K562 (cell line): ENCODE results near the gene LTBR. TPM values are rescaled to one million over a fixed set of nuclear protein-coding genes. Genes with fewer than 3 reads are reported as not detected.

Source experiments
- CBFB ChIP-seq: sonication (generic); formaldehyde crosslinking; IDR thresholded peaks from 2 replicates; pipeline ENCODE4 v1.4.0; 2020; ENCODE audit warnings: mild to moderate bottlenecking, missing genetic modification reagents
- EGR1 ChIP-seq: fragments of 450-650 bp; conservative IDR thresholded peaks from 2 replicates; pipeline ENCODE4 v1.6.1; 2017; ENCODE audit warnings: mild to moderate bottlenecking
- GABPA ChIP-seq: fragments of 200-800 bp; sonication (Bioruptor generic); conservative IDR thresholded peaks from 2 replicates; pipeline ENCODE4 v1.6.1; 2016; ENCODE audit warnings: low read depth, missing genetic modification characterization, missing compliant biosample characterization
- HDAC8 ChIP-seq: fragments of 450-650 bp; IDR thresholded peaks from 2 replicates; pipeline ENCODE4 v1.6.1; 2016; ENCODE audit warnings: mild to moderate bottlenecking, missing genetic modification characterization, moderate library complexity, missing compliant biosample characterization
- HNRNPL ChIP-seq: fragments of 200-400 bp; formaldehyde crosslinking; IDR thresholded peaks from 2 replicates; pipeline ENCODE4 v1.6.1; 2017; ENCODE audit warnings: low read depth, mild to moderate bottlenecking, low read length
- LCOR ChIP-seq: sonication (generic); formaldehyde crosslinking; IDR thresholded peaks from 2 replicates; pipeline ENCODE4 v1.8.0; 2022; ENCODE audit warnings: mild to moderate bottlenecking, missing genetic modification reagents
- MEIS2 ChIP-seq: fragments of 450-650 bp; IDR thresholded peaks from 2 replicates; pipeline ENCODE4 v1.6.1; 2014; ENCODE audit warnings: mild to moderate bottlenecking; ENCODE audit not compliant: partially characterized antibody
- PTTG1 ChIP-seq: fragments of 450-650 bp; IDR thresholded peaks from 2 replicates; pipeline ENCODE4 v1.6.1; 2016; ENCODE audit warnings: low read depth, mild to moderate bottlenecking, missing genetic modification characterization, missing compliant biosample characterization
- RBM15 ChIP-seq: fragments of 200-400 bp; formaldehyde crosslinking; IDR thresholded peaks from 2 replicates; pipeline ENCODE4 v1.6.1; 2018; ENCODE audit warnings: mild to moderate bottlenecking, low read length, moderate library complexity; ENCODE audit not compliant: insufficient read depth
- RHOXF2B ChIP-seq: fragments of 250-450 bp; sonication (Bioruptor Pico); conservative IDR thresholded peaks from 2 replicates; pipeline ENCODE4 v1.5.1; 2021
- RUNX1 ChIP-seq: sonication (generic); IDR thresholded peaks from 2 replicates; pipeline ENCODE4 v1.6.1; 2016; ENCODE audit warnings: antibody characterized with exemption, low read depth
- SIN3A ChIP-seq, 2 experiments: fragments of 150-350 bp in 1 of 2; IDR thresholded peaks; 2 replicates each; pipeline ENCODE4 v1.6.1; 2011 to 2016; ENCODE audit warnings: borderline replicate concordance in 2 of 2, low read depth in 2 of 2, low read length in 2 of 2, mild to moderate bottlenecking in 2 of 2, moderate library complexity in 2 of 2; ENCODE audit not compliant: control insufficient read depth in 1 of 2
- SIRT6 ChIP-seq: IDR thresholded peaks from one replicate; pipeline ENCODE4 v1.6.1; 2012; ENCODE audit warnings: low read depth, mild to moderate bottlenecking, control low read depth, inconsistent platforms, low read length, moderate library complexity
- TAF7 ChIP-seq: fragments of 450-650 bp; IDR thresholded peaks from 2 replicates; pipeline ENCODE4 v1.6.1; 2016; ENCODE audit warnings: missing genetic modification characterization, missing compliant biosample characterization
- TAF9B ChIP-seq: fragments of 450-650 bp; IDR thresholded peaks from 2 replicates; pipeline ENCODE4 v1.6.1; 2018; ENCODE audit warnings: mild to moderate bottlenecking; ENCODE audit not compliant: partially characterized antibody
- U2AF1 ChIP-seq: fragments of 200-400 bp; formaldehyde crosslinking; optimal IDR thresholded peaks from 2 replicates; pipeline ENCODE3; 2017; ENCODE audit warnings: mild to moderate bottlenecking, low read depth, low read length, moderate library complexity
- U2AF2 ChIP-seq: fragments of 200-400 bp; formaldehyde crosslinking; optimal IDR thresholded peaks from 2 replicates; pipeline ENCODE3; 2017; ENCODE audit warnings: low read depth, mild to moderate bottlenecking, low read length
- ZNF133 ChIP-seq: fragments of 250-450 bp; sonication (Bioruptor Pico); IDR thresholded peaks from 2 replicates; pipeline ENCODE4 v1.4.0; 2020; ENCODE audit warnings: mild to moderate bottlenecking
- ZNF57 ChIP-seq: fragments of 450-650 bp; formaldehyde crosslinking; IDR thresholded peaks from 2 replicates; pipeline ENCODE4 v1.4.0; 2020; ENCODE audit warnings: mild to moderate bottlenecking, moderate library complexity
- ZNF707 ChIP-seq: fragments of 250-450 bp; sonication (Bioruptor Pico); conservative IDR thresholded peaks from 2 replicates; pipeline ENCODE4 v1.8.0; 2022; ENCODE audit warnings: inconsistent platforms, mild to moderate bottlenecking, moderate library complexity
- polyA plus RNA-seq, 8 experiments: library from polyadenylated mRNA; depleted of rRNA in 4 of 8; stranded (reverse) in 5 of 8; unstranded in 3 of 8; fragments of >200 nt; fragmentation: Nextera tagmentation in 2 of 8; fragmentation: Illumina TruSeq in 1 of 8; extraction: Ambion mirVana in 2 of 8; extraction: Trizol in 1 of 8; gene quantifications; 2 replicates each; pipeline versions ENCODE4 v1.2.1 to v1.2.3, GENCODE V29; 2011 to 2014; ENCODE audit warnings: inconsistent platforms in 1 of 8, missing spikeins in 1 of 8
- total RNA-seq, 7 experiments: library from RNA; depleted of rRNA in 6 of 7; stranded (reverse); fragments of >200 nt in 6 of 7; fragmentation: Illumina TruSeq in 2 of 7; extraction: Trizol in 2 of 7; gene quantifications; 2 replicates each; pipeline versions ENCODE4 v1.2.1 to v1.2.3, GENCODE V29; 2011 to 2021; ENCODE audit warnings: low replicate concordance in 1 of 7
- TF ChIP-seq, protein P1 (sequence below): fragments of 250-450 bp; sonication (Bioruptor Pico); IDR thresholded peaks from 2 replicates; pipeline ENCODE4 v1.9.0; 2021; ENCODE audit warnings: mild to moderate bottlenecking
- TF ChIP-seq, protein P2 (sequence below): fragments of 250-450 bp; sonication (Bioruptor Pico); IDR thresholded peaks from 2 replicates; pipeline ENCODE4 v1.8.0; 2021; ENCODE audit warnings: moderate library complexity, mild to moderate bottlenecking, inconsistent platforms
- TF ChIP-seq, protein P3 (sequence below): fragments of 250-450 bp; sonication (Bioruptor Pico); IDR thresholded peaks from 2 replicates; pipeline ENCODE4 v1.5.1; 2021; ENCODE audit warnings: mild to moderate bottlenecking
- TF ChIP-seq, protein P4 (sequence below): sonication (generic); formaldehyde crosslinking; IDR thresholded peaks from 2 replicates; pipeline ENCODE4 v1.8.1; 2023; ENCODE audit warnings: mild to moderate bottlenecking, missing genetic modification reagents, moderate library complexity

LTBR gene
- total and polyA plus RNA-seq, 9 of the 15 experiments (the other 6 are each of a cell fraction or from before 2014, with no cell fraction given) = 0.96 to 69.0 (median 35.3) TPM

DNA sequence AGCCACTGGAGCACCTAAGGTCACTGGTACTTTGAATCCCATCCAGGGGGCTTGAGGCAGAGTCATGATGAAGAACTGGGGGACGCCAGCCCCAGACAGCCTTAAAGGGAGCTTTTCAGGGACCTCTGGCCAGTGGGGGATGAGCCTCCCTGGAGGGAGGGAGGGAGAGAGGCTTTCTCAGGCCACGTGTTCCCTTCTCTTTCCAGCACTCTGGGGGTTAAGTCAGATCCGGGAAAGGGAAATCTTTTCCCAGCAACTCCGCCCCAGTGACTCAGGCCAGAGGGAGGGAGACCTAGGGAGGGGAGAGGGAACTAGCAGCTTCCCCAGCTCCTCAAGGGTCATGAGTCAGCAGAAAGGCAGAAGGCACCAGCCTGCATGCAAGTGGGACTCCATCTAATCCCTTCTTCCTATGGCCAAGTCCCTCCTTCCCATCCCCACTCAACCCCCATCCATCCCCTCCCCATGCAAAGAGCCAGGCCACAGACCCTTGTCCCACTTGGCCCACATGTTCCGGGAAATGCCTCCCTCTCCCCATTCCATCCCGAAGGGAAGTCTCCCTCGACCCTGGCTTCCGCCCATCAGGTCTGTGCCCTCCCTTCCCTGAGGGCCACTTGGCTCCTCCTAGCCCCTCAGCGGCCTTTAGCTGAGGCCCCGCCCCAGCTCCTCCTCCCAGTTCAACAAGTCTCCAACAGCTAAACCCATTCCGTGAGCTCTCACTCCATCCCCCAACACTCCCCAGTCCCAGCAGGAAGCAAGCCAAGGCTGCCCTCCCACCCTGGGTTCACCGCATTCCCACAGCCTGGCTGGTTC is 47.7 kb upstream of the LTBR start (continued):
- no peak for TF ChIP-seq SIRT6
- TF ChIP-seq GABPA (tag) = peak; percentile 12
- TF ChIP-seq, protein P1, sequence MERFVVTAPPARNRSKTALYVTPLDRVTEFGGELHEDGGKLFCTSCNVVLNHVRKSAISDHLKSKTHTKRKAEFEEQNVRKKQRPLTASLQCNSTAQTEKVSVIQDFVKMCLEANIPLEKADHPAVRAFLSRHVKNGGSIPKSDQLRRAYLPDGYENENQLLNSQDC (CRISPR knock-in tag) = no peak
- no peak for TF ChIP-seq U2AF1
- no peak for TF ChIP-seq LCOR (CRISPR knock-in tag)
- peak; percentile 62 for TF ChIP-seq TAF9B
- no peak for TF ChIP-seq RHOXF2B (CRISPR knock-in tag)
- TF ChIP-seq ZNF57 = no peak
- no peak for TF ChIP-seq HDAC8 (tag)
- TF ChIP-seq, protein P2, sequence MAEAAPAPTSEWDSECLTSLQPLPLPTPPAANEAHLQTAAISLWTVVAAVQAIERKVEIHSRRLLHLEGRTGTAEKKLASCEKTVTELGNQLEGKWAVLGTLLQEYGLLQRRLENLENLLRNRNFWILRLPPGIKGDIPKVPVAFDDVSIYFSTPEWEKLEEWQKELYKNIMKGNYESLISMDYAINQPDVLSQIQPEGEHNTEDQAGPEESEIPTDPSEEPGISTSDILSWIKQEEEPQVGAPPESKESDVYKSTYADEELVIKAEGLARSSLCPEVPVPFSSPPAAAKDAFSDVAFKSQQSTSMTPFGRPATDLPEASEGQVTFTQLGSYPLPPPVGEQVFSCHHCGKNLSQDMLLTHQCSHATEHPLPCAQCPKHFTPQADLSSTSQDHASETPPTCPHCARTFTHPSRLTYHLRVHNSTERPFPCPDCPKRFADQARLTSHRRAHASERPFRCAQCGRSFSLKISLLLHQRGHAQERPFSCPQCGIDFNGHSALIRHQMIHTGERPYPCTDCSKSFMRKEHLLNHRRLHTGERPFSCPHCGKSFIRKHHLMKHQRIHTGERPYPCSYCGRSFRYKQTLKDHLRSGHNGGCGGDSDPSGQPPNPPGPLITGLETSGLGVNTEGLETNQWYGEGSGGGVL (CRISPR knock-in tag) = no peak
- TF ChIP-seq RBM15 = no peak
- no peak for TF ChIP-seq ZNF133 (CRISPR knock-in tag)
- TF ChIP-seq, protein P3, sequence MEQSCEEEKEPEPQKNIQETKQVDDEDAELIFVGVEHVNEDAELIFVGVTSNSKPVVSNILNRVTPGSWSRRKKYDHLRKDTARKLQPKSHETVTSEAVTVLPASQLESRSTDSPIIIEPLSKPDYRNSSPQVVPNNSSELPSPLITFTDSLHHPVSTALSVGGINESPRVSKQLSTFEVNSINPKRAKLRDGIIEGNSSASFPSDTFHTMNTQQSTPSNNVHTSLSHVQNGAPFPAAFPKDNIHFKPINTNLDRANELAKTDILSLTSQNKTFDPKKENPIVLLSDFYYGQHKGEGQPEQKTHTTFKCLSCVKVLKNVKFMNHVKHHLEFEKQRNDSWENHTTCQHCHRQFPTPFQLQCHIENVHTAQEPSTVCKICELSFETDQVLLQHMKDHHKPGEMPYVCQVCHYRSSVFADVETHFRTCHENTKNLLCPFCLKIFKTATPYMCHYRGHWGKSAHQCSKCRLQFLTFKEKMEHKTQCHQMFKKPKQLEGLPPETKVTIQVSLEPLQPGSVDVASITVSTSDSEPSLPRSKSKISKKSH (CRISPR knock-in tag) = no peak
- TF ChIP-seq U2AF2 = no peak
- TF ChIP-seq, protein P4, sequence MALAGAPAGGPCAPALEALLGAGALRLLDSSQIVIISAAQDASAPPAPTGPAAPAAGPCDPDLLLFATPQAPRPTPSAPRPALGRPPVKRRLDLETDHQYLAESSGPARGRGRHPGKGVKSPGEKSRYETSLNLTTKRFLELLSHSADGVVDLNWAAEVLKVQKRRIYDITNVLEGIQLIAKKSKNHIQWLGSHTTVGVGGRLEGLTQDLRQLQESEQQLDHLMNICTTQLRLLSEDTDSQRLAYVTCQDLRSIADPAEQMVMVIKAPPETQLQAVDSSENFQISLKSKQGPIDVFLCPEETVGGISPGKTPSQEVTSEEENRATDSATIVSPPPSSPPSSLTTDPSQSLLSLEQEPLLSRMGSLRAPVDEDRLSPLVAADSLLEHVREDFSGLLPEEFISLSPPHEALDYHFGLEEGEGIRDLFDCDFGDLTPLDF (CRISPR knock-in tag) = no peak
- no peak for TF ChIP-seq RUNX1
- peak in 1 of 2 experiments; percentile 66; a peak in 1 of 4 replicates for TF ChIP-seq SIN3A (IDR thresholded peaks at IDR 0.05; ENCODE audit: borderline replicate concordance in 2 of 2, control insufficient read depth in 1 of 2, low read depth in 2 of 2, low read length in 2 of 2)
- TF ChIP-seq TAF7 = no peak; the same call in 1 of the 2 replicates
- TF ChIP-seq HNRNPL = no peak
- TF ChIP-seq PTTG1 = no peak
- no peak for TF ChIP-seq CBFB (CRISPR knock-in tag)
- TF ChIP-seq ZNF707 (CRISPR knock-in tag) = no peak
- TF ChIP-seq EGR1 = no peak; the same call in 1 of the 2 replicates
- no peak for TF ChIP-seq MEIS2
